NCI-H1694 treated with DMSO at 0.1 percent for 48 hours (cell line): ENCODE measurements around the gene RBSN.

Experiments used
- DNase-seq: peaks from one replicate; lab custom pipeline; 2025; lab: John Stamatoyannopoulos, UW

The RBSN gene

GRCh38 chr3:15056676-15057404 is 42.1 kb downstream of the RBSN start:
- no peak for DNase-seq

- DNase-seq, result no peak
Observed at GRCh38 chr3:15055019-15055557, 43.9 kb downstream of the RBSN start.

GRCh38 chr3:15053541-15053940 is 45.4 kb downstream of the RBSN start:
- DNase-seq, result no peak

GRCh38 chr3:15052335-15053242 is 46.4 kb downstream of the RBSN start:
- DNase-seq, result no peak

GRCh38 chr3:15051531-15051930 is 47.4 kb downstream of the RBSN start:
- no peak for DNase-seq

DNA sequence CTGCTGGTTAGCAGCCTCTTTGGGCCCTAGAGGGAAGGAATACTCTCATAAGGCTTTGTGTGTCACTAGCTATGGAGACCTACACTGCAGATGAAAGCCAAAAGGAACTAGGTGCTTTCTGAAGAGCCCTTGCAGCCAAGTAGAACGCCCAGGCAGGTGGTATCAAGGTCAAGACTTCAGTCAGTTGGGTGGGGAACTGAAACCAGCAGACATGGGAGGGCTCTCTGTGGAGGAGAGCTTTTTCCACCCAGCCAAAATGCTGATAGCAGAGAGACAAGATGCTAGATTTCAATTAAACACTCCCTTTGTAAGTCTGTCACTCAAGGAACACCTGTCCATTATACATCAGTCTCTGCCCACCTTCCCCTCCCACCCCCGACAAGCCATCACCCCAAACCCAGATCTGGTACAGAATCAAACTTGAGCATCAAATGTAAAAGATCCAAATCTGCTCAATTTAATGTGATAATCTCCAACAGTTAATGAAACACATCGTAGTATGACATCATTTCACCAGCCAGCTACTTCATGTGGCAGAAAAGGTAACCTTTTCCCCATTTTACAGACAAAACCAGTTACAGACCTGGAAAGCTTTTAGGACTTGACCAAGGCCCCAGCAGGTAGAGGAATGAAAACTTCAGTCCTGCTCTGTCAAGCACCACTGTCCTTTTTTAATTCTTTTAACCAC is 48.4 kb downstream of the RBSN start:
- DNase-seq, result no peak

DNA sequence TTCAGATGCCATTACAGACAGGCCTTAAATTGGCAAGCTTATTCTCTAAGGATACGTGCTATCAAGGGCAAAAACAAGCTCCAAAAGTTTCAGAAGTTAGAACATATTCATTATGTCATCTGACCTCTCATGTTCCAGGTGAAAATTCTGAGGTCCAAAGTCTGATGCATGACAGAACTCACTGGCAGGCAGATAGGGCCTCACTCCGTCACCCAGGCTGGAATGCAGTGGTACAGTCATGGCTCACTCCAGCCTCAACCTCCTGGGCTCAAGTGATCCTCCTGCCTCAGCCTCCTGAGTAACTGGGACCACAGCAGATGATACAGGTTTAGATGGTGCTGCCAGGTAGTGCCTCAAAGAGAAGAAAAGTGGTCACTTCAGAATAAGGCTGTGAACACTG is 49.4 kb downstream of the RBSN start:
- DNase-seq, result no peak

- no peak for DNase-seq
Observed at GRCh38 chr3:15045667-15046066, 53.3 kb downstream of the RBSN start.

DNA sequence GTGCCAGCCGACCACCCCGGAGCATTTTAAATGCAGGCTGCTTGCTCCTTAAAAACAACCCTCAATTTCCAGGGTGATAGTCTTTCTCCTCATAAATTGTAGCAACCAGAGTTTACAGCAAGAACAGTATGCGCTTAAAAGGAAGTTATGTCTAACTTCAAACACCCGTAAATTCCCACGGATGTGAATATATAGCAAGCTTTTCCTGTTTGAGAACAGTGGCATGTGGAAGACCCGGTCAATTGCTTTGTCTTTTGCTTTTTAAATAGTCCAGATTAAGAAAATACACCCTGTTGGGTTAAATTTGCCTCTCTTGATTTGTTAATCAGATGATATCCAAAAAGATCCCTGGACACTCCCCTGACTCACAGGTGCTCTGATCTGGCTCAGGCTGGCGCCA is 54.6 kb downstream of the RBSN start:
- no peak for DNase-seq

DNA sequence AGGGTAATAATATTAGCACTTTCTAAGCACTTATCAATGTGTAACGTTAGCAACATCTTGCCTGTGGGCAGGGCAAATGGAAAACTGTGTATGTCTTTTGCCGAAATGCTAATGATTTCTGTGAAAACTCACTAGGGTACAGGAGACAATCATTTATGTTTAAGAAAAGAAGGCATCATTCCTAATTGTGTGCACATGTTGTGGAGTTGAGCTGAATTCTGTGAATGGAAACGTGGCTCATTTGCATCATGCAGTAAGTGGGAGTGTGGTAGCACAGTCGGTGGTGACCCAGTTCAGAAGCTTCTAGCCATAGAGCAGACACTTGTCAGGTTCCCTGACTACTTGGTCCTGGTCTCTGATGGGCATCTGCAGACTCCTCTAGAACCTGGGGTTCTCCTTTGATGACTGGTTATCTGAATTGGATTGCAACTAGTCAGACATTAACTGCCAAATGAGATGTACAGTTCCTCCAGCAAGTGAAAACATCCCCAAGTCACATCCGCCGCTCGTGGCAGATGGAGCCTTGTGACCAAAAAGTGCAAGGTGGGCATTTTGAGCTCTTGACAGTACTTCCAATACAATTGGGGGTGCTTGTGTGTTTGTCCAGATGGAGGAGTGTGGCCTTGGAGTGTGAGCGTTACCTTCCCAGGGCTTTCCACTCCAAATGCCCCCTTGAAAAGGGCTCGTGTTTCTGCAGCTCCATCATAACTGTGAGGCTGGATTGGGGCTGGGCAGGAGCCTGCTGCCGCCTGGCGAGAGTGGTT is 55.4 kb downstream of the RBSN start:
- DNase-seq, result no peak

- no peak for DNase-seq
Observed at GRCh38 chr3:15042936-15043335, 56.0 kb downstream of the RBSN start.

DNA sequence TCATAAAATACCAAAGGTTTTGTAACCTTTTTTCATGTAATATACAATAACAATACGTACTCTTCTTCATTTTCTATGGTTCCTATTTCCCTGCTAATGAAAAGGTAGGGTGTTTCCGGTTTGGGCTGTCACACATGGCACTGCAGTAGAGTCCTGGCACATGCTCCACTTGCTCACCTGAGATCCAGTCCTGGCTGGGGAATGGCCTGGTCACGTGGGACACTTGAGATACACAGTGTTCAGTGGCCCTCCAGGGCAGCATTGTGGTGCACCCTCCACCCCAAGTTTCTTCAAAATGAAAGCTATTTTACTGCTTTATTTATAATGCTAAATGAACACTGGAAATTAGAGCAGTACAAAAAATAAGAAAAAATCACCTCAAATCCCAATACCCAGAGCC is 57.0 kb downstream of the RBSN start:
- DNase-seq, result no peak

DNA sequence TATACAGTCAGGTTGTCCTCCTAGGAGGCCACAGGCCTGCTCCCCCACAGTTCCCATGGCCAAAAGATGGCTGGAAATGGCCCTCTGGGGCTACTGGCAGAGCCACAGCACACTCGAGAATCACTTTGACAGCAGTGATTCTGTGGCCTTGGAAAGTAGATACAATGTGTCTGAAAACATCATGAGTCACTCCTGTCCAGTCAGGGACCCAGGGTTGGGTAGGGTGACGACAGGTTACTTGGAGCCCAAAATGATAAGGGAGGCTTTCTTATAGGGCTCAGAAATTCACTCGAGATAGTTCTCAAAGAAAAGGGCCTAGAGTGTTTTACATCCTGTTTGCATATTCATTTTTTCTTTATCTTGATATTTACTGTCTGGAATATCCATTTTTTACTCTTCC is 58.1 kb downstream of the RBSN start:
- no peak for DNase-seq

- no peak for DNase-seq
Observed at GRCh38 chr3:15038306-15038705, 60.6 kb downstream of the RBSN start.

GRCh38 chr3:15033103-15033502 is 65.8 kb downstream of the RBSN start:
- no peak for DNase-seq

GRCh38 chr3:15032650-15033049 is 66.3 kb downstream of the RBSN start:
- no peak for DNase-seq

DNA sequence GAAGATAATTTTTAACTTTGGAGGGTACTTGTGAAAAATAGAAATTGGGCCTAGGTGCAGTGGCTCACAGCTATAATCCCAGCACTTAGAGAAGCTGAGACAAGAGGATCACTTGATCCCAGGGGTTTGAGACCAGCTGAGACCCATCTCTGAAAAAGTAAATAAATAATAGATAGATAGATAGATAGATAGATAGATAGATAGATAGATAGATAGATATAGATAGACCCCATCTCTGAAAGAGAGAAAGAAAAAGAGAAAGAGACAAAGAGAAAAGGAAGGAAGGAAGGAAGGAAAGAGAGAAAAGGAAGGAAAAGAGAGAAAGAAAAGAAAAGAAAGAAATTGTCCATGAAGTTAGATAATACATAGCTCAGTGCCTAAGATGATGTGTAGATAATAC is 69.3 kb downstream of the RBSN start:
- no peak for DNase-seq

DNA sequence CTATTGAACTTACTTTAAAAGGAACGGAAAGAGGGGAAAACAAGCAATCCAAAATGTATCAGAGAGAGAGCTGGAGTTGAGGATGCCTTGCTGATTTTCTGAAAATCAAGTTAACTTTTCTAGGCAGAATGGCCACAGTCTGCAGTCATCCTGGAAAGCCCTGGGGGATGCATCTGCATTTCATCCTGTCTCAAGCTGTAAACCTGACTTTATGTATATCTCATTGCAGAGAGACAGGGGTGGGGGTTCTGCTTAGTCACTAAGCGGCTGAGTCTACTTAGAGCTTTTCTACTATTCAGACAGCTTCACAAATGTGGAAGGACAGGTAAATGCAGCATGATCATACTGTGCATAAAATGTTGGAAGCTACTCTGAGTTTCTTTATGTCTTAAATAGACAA is 75.2 kb downstream of the RBSN start:
- no peak for DNase-seq

DNA sequence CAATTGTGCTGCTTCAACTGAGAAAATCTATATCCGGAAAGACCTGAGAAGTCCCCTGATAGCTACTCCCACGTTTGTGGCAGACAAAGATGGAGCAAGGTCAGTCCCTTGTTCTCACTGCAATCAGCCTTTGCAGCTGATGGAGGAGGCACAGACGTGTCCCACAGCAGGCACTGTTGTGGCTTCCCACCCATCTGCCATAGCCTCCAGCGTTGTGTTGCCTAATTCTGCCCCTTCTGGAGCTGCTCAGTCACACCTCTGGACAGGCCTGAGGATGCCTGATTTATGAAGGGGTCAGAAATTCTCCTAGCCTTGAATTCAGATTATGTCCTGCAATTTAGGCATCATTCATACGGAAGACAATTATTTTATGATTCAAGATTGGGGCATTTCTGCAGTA is 75.7 kb downstream of the RBSN start:
- no peak for DNase-seq
